Mucosa of stomach (tissue), 1 donor: Measurements from ENCODE around the gene SHANK1.

ENCODE experiments used
- H3K27me3 ChIP-seq: one replicate; pipeline ENCODE4 v1.7.0; 2013; ENCODE audit warnings: mild to moderate bottlenecking, low read length; ENCODE audit not compliant: control insufficient read depth, insufficient read depth
- H3K36me3 ChIP-seq: one replicate; pipeline ENCODE4 v1.7.0; 2013; ENCODE audit warnings: low read length; ENCODE audit not compliant: control insufficient read depth, insufficient read depth
- H3K4me1 ChIP-seq: one replicate; pipeline ENCODE4 v1.7.0; 2013; ENCODE audit warnings: mild to moderate bottlenecking, low read length; ENCODE audit not compliant: control insufficient read depth, insufficient read depth
- H3K4me3 ChIP-seq: one replicate; pipeline ENCODE4 v1.7.0; 2013; ENCODE audit warnings: low read length
- H3K9ac ChIP-seq: one replicate; pipeline ENCODE4 v1.7.0; 2013; ENCODE audit warnings: mild to moderate bottlenecking, low read length, moderate library complexity
- H3K9me3 ChIP-seq: one replicate; pipeline ENCODE4 v1.7.0; 2013; ENCODE audit warnings: mild to moderate bottlenecking, low read length, moderate library complexity; ENCODE audit not compliant: control insufficient read depth
- donor health status: Pancreatic carcinoma.

Gene SHANK1

GRCh38 chr19:50659318-50660087, 60.1 kb downstream of the SHANK1 start:
- peaks cover 28% of the 10 kb centered on the region for H3K27me3 ChIP-seq
- no peak overlapping the region for H3K9ac ChIP-seq
- H3K4me3 ChIP-seq, result no peak overlapping the region
- peaks cover 5% of the 10 kb centered on the region for H3K4me1 ChIP-seq
- no peaks in the 10 kb centered on the region for H3K9me3 ChIP-seq
- H3K36me3 ChIP-seq, result no peaks in the 10 kb centered on the region

- H3K36me3 ChIP-seq, result no peaks in the 10 kb centered on the region
- no peak overlapping the region for H3K9ac ChIP-seq
- peaks cover 5% of the 10 kb centered on the region for H3K4me1 ChIP-seq
- H3K27me3 ChIP-seq, result peaks cover 24% of the 10 kb centered on the region
- H3K9me3 ChIP-seq, result no peaks in the 10 kb centered on the region
- no peak overlapping the region for H3K4me3 ChIP-seq
Measured at GRCh38 chr19:50658441-50659317, 60.9 kb downstream of the SHANK1 start.

GRCh38 chr19:50657712-50658440, 61.7 kb downstream of the SHANK1 start:
- H3K27me3 ChIP-seq, result peaks cover 24% of the 10 kb centered on the region
- H3K9me3 ChIP-seq, result no peaks in the 10 kb centered on the region
- peaks cover 5% of the 10 kb centered on the region for H3K4me1 ChIP-seq
- no peaks in the 10 kb centered on the region for H3K36me3 ChIP-seq
- H3K4me3 ChIP-seq, result no peak overlapping the region
- no peak overlapping the region for H3K9ac ChIP-seq

GRCh38 chr19:50657222-50657669, 62.4 kb downstream of the SHANK1 start:
- Histone ChIP-seq H3K9ac (no peak overlapping the region), H3K27me3 (peaks cover 24% of the 10 kb centered on the region)

GRCh38 chr19:50654882-50655281, 64.7 kb downstream of the SHANK1 start:
- Histone ChIP-seq H3K27me3 (peaks cover 19% of the 10 kb centered on the region), H3K4me3 (no peak overlapping the region), H3K4me1 (peaks cover 5% of the 10 kb centered on the region), H3K36me3 (no peaks in the 10 kb centered on the region), H3K9ac (no peak overlapping the region), H3K9me3 (no peaks in the 10 kb centered on the region)

More at GRCh38 chr19:50657222-50657669, 62.4 kb downstream of the SHANK1 start:
- Histone ChIP-seq H3K36me3 (no peaks in the 10 kb centered on the region), H3K4me3 (no peak overlapping the region), H3K4me1 (peaks cover 5% of the 10 kb centered on the region), H3K9me3 (no peaks in the 10 kb centered on the region)

GRCh38 chr19:50652722-50653121, 66.9 kb downstream of the SHANK1 start:
- H3K9me3 ChIP-seq, result no peaks in the 10 kb centered on the region
- H3K4me1 ChIP-seq, result no peaks in the 10 kb centered on the region
- peaks cover 4% of the 10 kb centered on the region for H3K27me3 ChIP-seq
- H3K9ac ChIP-seq, result no peak overlapping the region
- H3K4me3 ChIP-seq, result no peak overlapping the region
- no peaks in the 10 kb centered on the region for H3K36me3 ChIP-seq

GRCh38 chr19:50651174-50651573, 68.4 kb downstream of the SHANK1 start:
- Histone ChIP-seq H3K4me1 (no peaks in the 10 kb centered on the region), H3K36me3 (no peaks in the 10 kb centered on the region), H3K27me3 (peaks cover 4% of the 10 kb centered on the region), H3K4me3 (no peak overlapping the region), H3K9ac (no peak overlapping the region), H3K9me3 (no peaks in the 10 kb centered on the region)

GRCh38 chr19:50649433-50650391, 69.9 kb downstream of the SHANK1 start, which contains the start of gene C19orf81:
Gene C19orf81, plus strand, starts transcription at chr19:50649445. Its CDS starts 0 bp downstream, at chr19:50649445.
- Histone ChIP-seq H3K9ac (no peak within 1 kb of the TSS), H3K4me3 (no peak within 1 kb of the TSS), H3K4me1 (no peaks in the 10 kb centered on the region), H3K9me3 (no peaks in the 10 kb centered on the region), H3K36me3 (no peaks in the 10 kb centered on the region), H3K27me3 (peaks cover 4% of the 10 kb centered on the region)

GRCh38 chr19:50648659-50649058, 70.9 kb downstream of the SHANK1 start:
- Histone ChIP-seq H3K4me3 (no peak overlapping the region), H3K36me3 (no peaks in the 10 kb centered on the region), H3K27me3 (peaks cover 4% of the 10 kb centered on the region), H3K4me1 (no peaks in the 10 kb centered on the region), H3K9ac (no peak overlapping the region), H3K9me3 (no peaks in the 10 kb centered on the region)

GRCh38 chr19:50647879-50648615, 71.6 kb downstream of the SHANK1 start:
- Histone ChIP-seq H3K9me3 (no peaks in the 10 kb centered on the region), H3K27me3 (peaks cover 4% of the 10 kb centered on the region), H3K36me3 (no peaks in the 10 kb centered on the region), H3K4me1 (no peaks in the 10 kb centered on the region), H3K9ac (no peak overlapping the region), H3K4me3 (no peak overlapping the region)
